ENCODE results near the gene ZBP1.

Gene ZBP1

GRCh38 chr20:57638895-57639236 is 18.6 kb upstream of the ZBP1 start:
- Histone ChIP-seq H3K9ac (ENCODE audit: low read length) (no peak overlapping the region), H3K79me2 (ENCODE audit: low read length) (no peaks in the 10 kb centered on the region), H3K9me3 (ENCODE audit: insufficient read depth, low read length) (no peaks in the 10 kb centered on the region), H3K27ac (ENCODE audit: low read length) (no peak overlapping the region), H3K27me3 (ENCODE audit: low read depth, low read length) (peaks cover 91% of the 10 kb centered on the region), H3K36me3 (replicated peaks; ENCODE audit: low read depth, low read length) (no peaks in the 10 kb centered on the region), H3K4me2 (ENCODE audit: low read length) (no peak overlapping the region), H3K4me3 (ENCODE audit: low read length) (no peak overlapping the region), H3K4me1 (ENCODE audit: low read length) (no peaks in the 10 kb centered on the region), H2AFZ (ENCODE audit: low read depth, low read length) (no peak overlapping the region), H4K20me1 (ENCODE audit: insufficient read depth, low read length) (no peaks in the 10 kb centered on the region)
- TF ChIP-seq EZH2phosphoT487 (IDR thresholded peaks at IDR 0.05; ENCODE audit: low read depth) (no peak), CTCF (IDR thresholded peaks at IDR 0.05; ENCODE audit: low read depth, low read length) (no peak)

GRCh38 chr20:57638173-57638894 is 18.1 kb upstream of the ZBP1 start:
- TF ChIP-seq CTCF (IDR thresholded peaks at IDR 0.05; ENCODE audit: low read depth, low read length) (no peak), EZH2phosphoT487 (IDR thresholded peaks at IDR 0.05; ENCODE audit: low read depth) (no peak)
- H3K4me2 ChIP-seq (ENCODE audit: low read length), result no peak overlapping the region

GRCh38 chr20:57633945-57634491 is 13.8 kb upstream of the ZBP1 start:
- peaks cover 86% of the 10 kb centered on the region for H3K27me3 ChIP-seq (ENCODE audit: low read depth, low read length)

More at GRCh38 chr20:57638173-57638894, 18.1 kb upstream of the ZBP1 start:
- no peak overlapping the region for H3K4me3 ChIP-seq (ENCODE audit: low read length)
- no peaks in the 10 kb centered on the region for H3K36me3 ChIP-seq (replicated peaks; ENCODE audit: low read depth, low read length)
- H3K79me2 ChIP-seq (ENCODE audit: low read length), result no peaks in the 10 kb centered on the region
- no peaks in the 10 kb centered on the region for H4K20me1 ChIP-seq (ENCODE audit: insufficient read depth, low read length)
- no peaks in the 10 kb centered on the region for H3K9me3 ChIP-seq (ENCODE audit: insufficient read depth, low read length)
- H3K9ac ChIP-seq (ENCODE audit: low read length), result no peak overlapping the region
- H3K27ac ChIP-seq (ENCODE audit: low read length), result no peak overlapping the region
- no peak overlapping the region for H2AFZ ChIP-seq (ENCODE audit: low read depth, low read length)
- H3K4me1 ChIP-seq (ENCODE audit: low read length), result no peaks in the 10 kb centered on the region
- H3K27me3 ChIP-seq (ENCODE audit: low read depth, low read length), result peaks cover 88% of the 10 kb centered on the region

More at GRCh38 chr20:57633945-57634491, 13.8 kb upstream of the ZBP1 start:
- H3K4me1 ChIP-seq (ENCODE audit: low read length), result no peaks in the 10 kb centered on the region
- no peaks in the 10 kb centered on the region for H4K20me1 ChIP-seq (ENCODE audit: insufficient read depth, low read length)
- H2AFZ ChIP-seq (ENCODE audit: low read depth, low read length), result no peak overlapping the region
- TF ChIP-seq CTCF (IDR thresholded peaks at IDR 0.05; ENCODE audit: low read depth, low read length) (no peak), EZH2phosphoT487 (IDR thresholded peaks at IDR 0.05; ENCODE audit: low read depth) (no peak)
- no peaks in the 10 kb centered on the region for H3K9me3 ChIP-seq (ENCODE audit: insufficient read depth, low read length)
- H3K79me2 ChIP-seq (ENCODE audit: low read length), result no peaks in the 10 kb centered on the region
- H3K36me3 ChIP-seq (replicated peaks; ENCODE audit: low read depth, low read length), result no peaks in the 10 kb centered on the region
- no peak overlapping the region for H3K4me3 ChIP-seq (ENCODE audit: low read length)
- no peak overlapping the region for H3K27ac ChIP-seq (ENCODE audit: low read length)
- no peak overlapping the region for H3K9ac ChIP-seq (ENCODE audit: low read length)
- no peak overlapping the region for H3K4me2 ChIP-seq (ENCODE audit: low read length)
